Measurements from ENCODE around the gene PES1. TPM values are rescaled to one million over a fixed set of nuclear protein-coding genes. Genes with fewer than 3 reads are reported as not detected.

PES1 gene
- total and polyA plus RNA-seq, 2 of the 13 experiments (the other 11 are each of a cell fraction or from before 2014, with no cell fraction given), result 65.1 to 94.7 TPM

GRCh38 chr22:30553971-30554370 lies 37.7 kb downstream of the PES1 start:
- WGBS (ENCODE audit: low lambda C conversion rate), result 83% methylated on average over 6 of the region's 7 CpGs
- no peak for DNase-seq (ENCODE audit: low spot score)
- peak; percentile 72 for TF ChIP-seq ZNF768 (CRISPR knock-in tag; IDR thresholded peaks at IDR 0.05)
- TF ChIP-seq SIN3B (IDR thresholded peaks at IDR 0.05; ENCODE audit: low read length), result no peak
- intact Hi-C loops (cut with micrococcal nuclease; ENCODE audit: unreplicated experiment), result no loop called here
- no peak for FAIRE-seq
- Histone ChIP-seq H2AFZ (ENCODE audit: low read length) (no peak overlapping the region), H3K36me3 (replicated peaks in 1 of 2; ENCODE audit: control insufficient read depth in 1 of 2, insufficient read depth in 2 of 2, low read length in 2 of 2) (no peaks in the 10 kb centered on the region), H3K4me3 (replicated peaks in 1 of 3; ENCODE audit: insufficient read depth in 1 of 3, low read depth in 2 of 3, low read length in 3 of 3) (no peak overlapping the region), H3K9me3 (ENCODE audit: low read length) (no peaks in the 10 kb centered on the region), H3K4me1 (ENCODE audit: insufficient read depth, low read length) (peaks cover 12% of the 10 kb centered on the region; the same call in 1 of the 2 replicates), H4K20me1 (ENCODE audit: insufficient read depth, low read length) (no peaks in the 10 kb centered on the region), H3K9ac (ENCODE audit: insufficient read depth, low read depth, low read length) (no peak overlapping the region), H3K27me3 (ENCODE audit: control insufficient read depth in 1 of 2, insufficient read depth in 2 of 2, low read length in 2 of 2) (no peaks in the 10 kb centered on the region; a peak in 1 of 5 replicates), H3K79me2 (ENCODE audit: insufficient read depth, low read length) (no peaks in the 10 kb centered on the region), H3K27ac (ENCODE audit: extremely low read length, insufficient read depth, low read length) (no peak overlapping the region), H3K4me2 (ENCODE audit: low read depth, low read length) (no peak overlapping the region)
- ChIA-PET POLR2A (no interaction called here), CTCF (ENCODE audit: low intra/inter-chr PET ratio, low total read pairs) (no interaction called here)
- no TSS peak for BruUV-seq (replicated peaks)
- ATAC-seq, result no peak
- in situ Hi-C loops (cut with HindIII; ENCODE audit: extremely low pct_ligation_motif_present, low pct_unique_long_range_greater_than_20kb), result no loop called here

- peaks cover 0 to 8% of the 10 kb centered on the region in 2 experiments; a peak in 2 of 5 replicates for H3K27me3 ChIP-seq (ENCODE audit: control insufficient read depth in 1 of 2, insufficient read depth in 2 of 2, low read length in 2 of 2)
- intact Hi-C loops (cut with micrococcal nuclease; ENCODE audit: unreplicated experiment) (no loop called here), in situ Hi-C loops (cut with HindIII; ENCODE audit: extremely low pct_ligation_motif_present, low pct_unique_long_range_greater_than_20kb) (no loop called here)
- no peaks in the 10 kb centered on the region for H3K9me3 ChIP-seq (ENCODE audit: low read length)
- no peak for DNase-seq (ENCODE audit: low spot score)
- no peak for ATAC-seq
- H3K79me2 ChIP-seq (ENCODE audit: insufficient read depth, low read length), result no peaks in the 10 kb centered on the region
- H3K27ac ChIP-seq (ENCODE audit: extremely low read length, insufficient read depth, low read length), result no peak overlapping the region
- 0% methylated on average over 1 of the region's 1 CpG for WGBS (ENCODE audit: low lambda C conversion rate)
- no TSS peak for BruUV-seq (replicated peaks)
- peaks cover 13% of the 10 kb centered on the region; the same call in 1 of the 2 replicates for H3K4me1 ChIP-seq (ENCODE audit: insufficient read depth, low read length)
- no peaks in the 10 kb centered on the region for H3K36me3 ChIP-seq (replicated peaks in 1 of 2; ENCODE audit: control insufficient read depth in 1 of 2, insufficient read depth in 2 of 2, low read length in 2 of 2)
- H3K9ac ChIP-seq (ENCODE audit: insufficient read depth, low read depth, low read length), result no peak overlapping the region
- POLR2A ChIA-PET, result no interaction called here
- TF ChIP-seq, protein P1, sequence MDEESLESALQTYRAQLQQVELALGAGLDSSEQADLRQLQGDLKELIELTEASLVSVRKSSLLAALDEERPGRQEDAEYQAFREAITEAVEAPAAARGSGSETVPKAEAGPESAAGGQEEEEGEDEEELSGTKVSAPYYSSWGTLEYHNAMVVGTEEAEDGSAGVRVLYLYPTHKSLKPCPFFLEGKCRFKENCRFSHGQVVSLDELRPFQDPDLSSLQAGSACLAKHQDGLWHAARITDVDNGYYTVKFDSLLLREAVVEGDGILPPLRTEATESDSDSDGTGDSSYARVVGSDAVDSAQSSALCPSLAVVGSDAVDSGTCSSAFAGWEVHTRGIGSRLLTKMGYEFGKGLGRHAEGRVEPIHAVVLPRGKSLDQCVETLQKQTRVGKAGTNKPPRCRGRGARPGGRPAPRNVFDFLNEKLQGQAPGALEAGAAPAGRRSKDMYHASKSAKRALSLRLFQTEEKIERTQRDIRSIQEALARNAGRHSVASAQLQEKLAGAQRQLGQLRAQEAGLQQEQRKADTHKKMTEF (CRISPR knock-in tag; IDR thresholded peaks at IDR 0.05), result no peak
- TF ChIP-seq ZNF619 (CRISPR knock-in tag; IDR thresholded peaks at IDR 0.05) (no peak), ZNF768 (CRISPR knock-in tag; IDR thresholded peaks at IDR 0.05) (peak; percentile 53; the same call in 1 of the 2 replicates), HNF1A (IDR thresholded peaks at IDR 0.05; ENCODE audit: low read depth) (no peak), HNF1A (CRISPR knock-in tag; IDR thresholded peaks at IDR 0.05; ENCODE audit: borderline replicate concordance) (no peak)
- TF ChIP-seq, protein P2, sequence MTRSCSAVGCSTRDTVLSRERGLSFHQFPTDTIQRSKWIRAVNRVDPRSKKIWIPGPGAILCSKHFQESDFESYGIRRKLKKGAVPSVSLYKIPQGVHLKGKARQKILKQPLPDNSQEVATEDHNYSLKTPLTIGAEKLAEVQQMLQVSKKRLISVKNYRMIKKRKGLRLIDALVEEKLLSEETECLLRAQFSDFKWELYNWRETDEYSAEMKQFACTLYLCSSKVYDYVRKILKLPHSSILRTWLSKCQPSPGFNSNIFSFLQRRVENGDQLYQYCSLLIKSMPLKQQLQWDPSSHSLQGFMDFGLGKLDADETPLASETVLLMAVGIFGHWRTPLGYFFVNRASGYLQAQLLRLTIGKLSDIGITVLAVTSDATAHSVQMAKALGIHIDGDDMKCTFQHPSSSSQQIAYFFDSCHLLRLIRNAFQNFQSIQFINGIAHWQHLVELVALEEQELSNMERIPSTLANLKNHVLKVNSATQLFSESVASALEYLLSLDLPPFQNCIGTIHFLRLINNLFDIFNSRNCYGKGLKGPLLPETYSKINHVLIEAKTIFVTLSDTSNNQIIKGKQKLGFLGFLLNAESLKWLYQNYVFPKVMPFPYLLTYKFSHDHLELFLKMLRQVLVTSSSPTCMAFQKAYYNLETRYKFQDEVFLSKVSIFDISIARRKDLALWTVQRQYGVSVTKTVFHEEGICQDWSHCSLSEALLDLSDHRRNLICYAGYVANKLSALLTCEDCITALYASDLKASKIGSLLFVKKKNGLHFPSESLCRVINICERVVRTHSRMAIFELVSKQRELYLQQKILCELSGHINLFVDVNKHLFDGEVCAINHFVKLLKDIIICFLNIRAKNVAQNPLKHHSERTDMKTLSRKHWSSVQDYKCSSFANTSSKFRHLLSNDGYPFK (CRISPR knock-in tag; IDR thresholded peaks at IDR 0.05; ENCODE audit: borderline replicate concordance), result no peak
- CTCF ChIA-PET (ENCODE audit: low intra/inter-chr PET ratio, low total read pairs), result no interaction called here
- no peak overlapping the region for H3K4me3 ChIP-seq (replicated peaks in 1 of 3; ENCODE audit: insufficient read depth in 1 of 3, low read depth in 2 of 3, low read length in 3 of 3)
- no peak overlapping the region for H2AFZ ChIP-seq (ENCODE audit: low read length)
- H4K20me1 ChIP-seq (ENCODE audit: insufficient read depth, low read length), result no peaks in the 10 kb centered on the region
- FAIRE-seq, result no peak
- H3K4me2 ChIP-seq (ENCODE audit: low read depth, low read length), result no peak overlapping the region
Observed at GRCh38 chr22:30552719-30553118, 39.0 kb downstream of the PES1 start.

Data from HepG2 (cell line).